Dermis microvascular lymphatic vessel endothelial cell (primary cell): Measurements from ENCODE around the gene PHLDA2. TPM values are rescaled to one million over a fixed set of nuclear protein-coding genes. Genes with fewer than 3 reads are reported as not detected.
"Not testable (repeated sequence)": the region's sequence is repeated elsewhere in the genome, so short reads cannot be mapped to it uniquely, and the experiment has no call there.

ENCODE experiments used
- DNase-seq, 2 donors: peaks; one replicate each; pipeline versions ENCODE4 v3.0.0 to v3.0.0-alpha.2; 2010; ENCODE audit warnings: low read depth in 2 of 2
- total RNA-seq: library from RNA; depleted of rRNA; stranded (reverse); fragments of >200 nt; gene quantifications from 2 replicates; pipeline ENCODE4 v1.2.1, GENCODE V29; 2014

Gene PHLDA2
- total RNA-seq, 1 donor from 2014 or later = 2.4 TPM

- DNase-seq = peak; percentile 62 to 86
These were observed 16.0 kb upstream of the PHLDA2 start for GRCh38 chr11:2945031-2945756.

- DNase-seq = no peak
These were observed 15.3 kb upstream of the PHLDA2 start for GRCh38 chr11:2944530-2944929.

- peak; percentile 26 to 58 for DNase-seq
These were observed 14.5 kb upstream of the PHLDA2 start for GRCh38 chr11:2943711-2944118.

GRCh38 chr11:2942872-2943710, 13.9 kb upstream of the PHLDA2 start:
- DNase-seq = no peak

- DNase-seq = no peak
These were observed 13.2 kb upstream of the PHLDA2 start for GRCh38 chr11:2942447-2942846.

GRCh38 chr11:2940921-2941821, 12.0 kb upstream of the PHLDA2 start:
- no peak for DNase-seq

- DNase-seq = peak in 1 of 2 donors; percentile 66
These were observed 11.1 kb upstream of the PHLDA2 start for GRCh38 chr11:2940147-2940920.

- DNase-seq = not testable (repeated sequence)
These were observed 9.5 kb upstream of the PHLDA2 start for GRCh38 chr11:2938458-2939418.

- DNase-seq = not testable (repeated sequence)
These were observed 8.6 kb upstream of the PHLDA2 start for GRCh38 chr11:2937641-2938457.

GRCh38 chr11:2934611-2935239, 5.5 kb upstream of the PHLDA2 start:
- DNase-seq = no peak

GRCh38 chr11:2934021-2934550, 4.9 kb upstream of the PHLDA2 start:
- no peak for DNase-seq

GRCh38 chr11:2933375-2934020, 4.3 kb upstream of the PHLDA2 start:
- DNase-seq = peak in 1 of 2 donors; percentile 64

GRCh38 chr11:2932850-2933251, 3.6 kb upstream of the PHLDA2 start:
- DNase-seq = peak in 1 of 2 donors; percentile 36

GRCh38 chr11:2931771-2932738, 2.8 kb upstream of the PHLDA2 start:
- DNase-seq = no peak

- no peak for DNase-seq
These were observed 2.2 kb upstream of the PHLDA2 start for GRCh38 chr11:2931420-2931746.

GRCh38 chr11:2930704-2931419, 1.6 kb upstream of the PHLDA2 start:
- peak; percentile 30 to 78 for DNase-seq
